Neural progenitor cell (in vitro differentiated cells): Measurements from ENCODE around the gene HERC3.

Source experiments
- CTCF ChIP-seq: fragments of 200-600 bp; sonication (generic); IDR thresholded peaks from 2 replicates; pipeline ENCODE4 v1.5.1; 2017; ENCODE audit warnings: antibody characterized with exemption, mild to moderate bottlenecking
- EZH2 ChIP-seq: fragments of 200-600 bp; sonication (generic); IDR thresholded peaks from 2 replicates; pipeline ENCODE4 v1.6.1; 2017; ENCODE audit warnings: antibody characterized with exemption, mild to moderate bottlenecking, moderate library complexity

DNA sequence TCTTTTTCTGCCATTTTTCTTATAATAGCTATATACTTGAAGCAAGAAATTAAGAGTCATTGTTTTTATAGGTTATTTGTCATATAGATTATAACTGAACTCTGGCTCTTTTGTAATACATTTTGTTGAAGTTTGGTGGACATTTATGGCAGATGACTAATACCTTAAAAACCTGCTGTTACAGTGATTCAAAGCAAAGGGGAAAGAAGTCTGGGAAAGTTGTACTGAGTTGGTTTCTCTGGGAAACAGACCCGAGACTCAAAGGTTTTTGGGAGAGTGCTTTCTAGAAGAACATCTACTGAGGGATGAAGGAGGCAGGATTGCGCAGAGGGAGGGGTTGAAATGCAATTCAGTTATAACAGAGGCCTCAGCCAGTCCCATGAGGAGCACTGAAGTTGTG lies 69.5 kb downstream of the HERC3 start:
- TF ChIP-seq CTCF (no peak), EZH2 (no peak)
